Fibroblast of skin of right quadriceps (primary cell): ENCODE results near the gene YWHAG.
A peak's percentile ranks its signal among the peaks of the same experiment; 100 is the strongest.
"Not testable (repeated sequence)": the region's sequence is repeated elsewhere in the genome, so short reads cannot be mapped to it uniquely, and the experiment has no call there.

Experiments
- DNase-seq: peaks from one replicate; pipeline ENCODE4 v3.0.0-alpha.2; 2013

YWHAG gene

GRCh38 chr7:76346778-76347177 lies 12.0 kb downstream of the YWHAG start:
- DNase-seq, result no peak

DNA sequence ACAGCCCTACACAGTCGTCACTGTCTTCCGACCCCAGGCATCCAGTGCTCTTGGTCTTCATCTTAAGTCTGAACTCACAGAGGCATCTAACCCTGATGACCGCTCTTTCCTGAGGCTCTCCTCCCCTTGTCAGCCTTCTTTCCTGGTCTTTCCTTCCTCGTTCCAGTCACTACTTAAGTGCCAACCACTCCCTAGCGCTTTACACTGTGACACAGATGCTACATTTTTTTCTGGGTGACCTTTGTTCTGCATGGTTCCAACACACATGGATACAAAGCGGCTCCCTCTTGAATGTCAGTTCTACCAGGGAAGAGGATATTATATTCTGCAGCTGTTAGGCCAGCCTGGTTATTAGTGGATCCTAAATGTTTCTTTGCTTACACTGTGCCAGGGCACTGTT lies 12.7 kb downstream of the YWHAG start:
- DNase-seq, result no peak

GRCh38 chr7:76343931-76344321 lies 14.9 kb downstream of the YWHAG start:
- no peak for DNase-seq

GRCh38 chr7:76343294-76343930 lies 15.4 kb downstream of the YWHAG start:
- DNase-seq, result no peak

GRCh38 chr7:76342222-76342621 lies 16.6 kb downstream of the YWHAG start:
- no peak for DNase-seq

GRCh38 chr7:76340617-76341131 lies 18.1 kb downstream of the YWHAG start:
- peak; percentile 61 for DNase-seq

GRCh38 chr7:76338298-76339084 lies 20.3 kb downstream of the YWHAG start:
- peak; percentile 27 for DNase-seq

DNA sequence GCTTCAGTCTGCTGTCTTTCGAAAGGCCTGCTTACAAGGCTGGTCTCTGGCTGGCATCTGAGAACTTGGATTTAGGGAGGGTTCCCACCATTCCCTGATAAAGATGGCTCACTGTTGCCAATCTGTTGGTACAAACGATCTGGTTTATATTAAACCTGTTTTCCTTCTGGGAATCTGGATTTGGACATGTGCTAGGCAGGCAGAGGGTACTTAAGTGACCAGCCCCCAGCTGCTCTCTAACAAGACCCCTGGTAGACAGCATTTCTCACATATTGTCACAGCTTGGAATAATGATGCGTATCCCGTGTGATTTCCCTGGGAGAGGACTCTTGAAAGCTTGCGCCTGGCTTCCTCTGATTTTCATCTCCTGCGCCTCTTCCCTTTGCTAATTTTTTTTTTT lies 21.6 kb downstream of the YWHAG start:
- no peak for DNase-seq

GRCh38 chr7:76336094-76336493 lies 22.7 kb downstream of the YWHAG start:
- DNase-seq, result no peak

- DNase-seq, result not testable (repeated sequence)
Measured at GRCh38 chr7:76335417-76335816, 23.4 kb downstream of the YWHAG start.

- no peak for DNase-seq
Measured at GRCh38 chr7:76334320-76334967, 24.3 kb downstream of the YWHAG start.

GRCh38 chr7:76333511-76334101 lies 25.2 kb downstream of the YWHAG start:
- DNase-seq, result no peak

DNA sequence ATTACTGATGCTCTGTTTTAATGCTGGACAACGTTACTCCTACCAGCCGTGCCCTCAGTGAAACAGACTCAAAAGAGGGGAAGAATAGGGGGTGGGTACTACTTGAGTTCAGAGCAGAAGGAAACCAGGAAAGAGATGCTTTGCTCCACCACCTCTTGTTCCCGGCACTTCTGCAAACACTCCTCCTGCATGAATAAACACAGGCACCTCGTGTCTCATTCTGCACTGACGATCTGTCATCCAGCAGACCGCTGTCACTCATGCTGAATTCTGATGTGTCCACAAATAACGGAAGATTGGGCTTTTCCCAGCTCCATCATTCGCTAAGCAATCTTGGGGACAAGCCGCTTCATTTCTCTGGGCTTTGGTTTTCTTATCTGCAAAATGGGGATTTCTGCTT lies 26.7 kb downstream of the YWHAG start:
- no peak for DNase-seq

GRCh38 chr7:76330673-76331072 lies 28.1 kb downstream of the YWHAG start:
- DNase-seq, result no peak

GRCh38 chr7:76330261-76330660 lies 28.5 kb downstream of the YWHAG start:
- DNase-seq, result no peak

DNA sequence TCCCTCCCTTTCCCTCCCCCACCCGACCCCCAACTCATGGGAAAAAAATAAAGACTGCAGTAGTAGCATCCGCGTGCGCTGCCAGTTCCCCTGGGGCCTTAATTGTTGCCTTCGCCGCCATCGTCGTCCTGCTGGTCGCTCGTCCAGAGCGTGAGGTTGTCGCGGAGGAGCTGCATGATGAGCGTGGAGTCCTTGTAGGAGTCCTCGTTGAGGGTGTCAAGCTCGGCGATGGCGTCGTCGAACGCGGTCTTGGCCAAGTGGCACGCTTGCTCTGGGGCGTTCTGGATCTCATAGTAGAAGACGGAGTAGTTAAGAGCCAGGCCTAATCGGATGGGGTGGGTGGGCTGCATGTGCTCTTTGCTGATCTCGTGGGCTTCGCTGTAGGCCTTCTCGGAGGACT lies 29.3 kb downstream of the YWHAG start:
- no peak for DNase-seq

- no peak for DNase-seq
Measured at GRCh38 chr7:76328389-76328788, 30.4 kb downstream of the YWHAG start.

DNA sequence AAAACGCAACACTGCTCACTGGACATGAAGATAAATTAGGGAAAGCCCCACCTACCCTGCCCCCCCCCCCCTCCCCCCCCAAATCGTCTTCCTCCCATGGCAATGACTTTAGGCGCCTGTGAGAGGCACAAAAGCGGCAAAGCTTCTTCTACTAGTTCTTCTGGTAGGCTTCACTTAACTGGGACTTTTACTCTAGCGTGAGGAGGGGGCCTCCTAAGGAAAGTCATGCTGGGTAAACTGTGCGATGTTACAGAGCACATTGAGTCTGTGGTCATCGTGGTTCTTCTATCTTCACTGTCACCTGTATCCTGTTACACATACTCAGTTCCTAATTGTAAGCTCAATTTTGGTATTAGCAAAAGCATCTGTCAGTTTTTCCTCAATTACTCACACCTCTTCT lies 31.2 kb downstream of the YWHAG start:
- no peak for DNase-seq

- no peak for DNase-seq
Measured at GRCh38 chr7:76326646-76327233, 32.1 kb downstream of the YWHAG start.

DNA sequence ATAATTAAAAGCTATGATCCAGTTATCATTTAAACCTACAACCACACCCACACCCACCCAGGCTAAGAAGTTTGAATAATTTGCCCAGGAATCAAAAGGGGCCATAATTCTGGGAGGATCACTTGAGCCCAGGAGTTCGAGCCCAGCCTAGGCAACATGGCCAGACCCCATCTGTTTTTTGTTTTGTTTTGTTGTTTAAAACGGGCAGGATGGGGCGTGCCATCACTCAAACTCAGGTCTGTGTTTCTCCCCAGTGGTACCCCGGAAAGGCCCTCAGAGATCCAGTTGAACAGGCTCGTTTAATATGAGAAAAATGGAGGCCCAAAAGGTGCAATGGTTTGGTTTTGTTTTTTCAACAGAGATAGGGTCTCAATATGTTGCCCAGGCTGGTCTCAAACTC lies 33.0 kb downstream of the YWHAG start:
- DNase-seq, result no peak

DNA sequence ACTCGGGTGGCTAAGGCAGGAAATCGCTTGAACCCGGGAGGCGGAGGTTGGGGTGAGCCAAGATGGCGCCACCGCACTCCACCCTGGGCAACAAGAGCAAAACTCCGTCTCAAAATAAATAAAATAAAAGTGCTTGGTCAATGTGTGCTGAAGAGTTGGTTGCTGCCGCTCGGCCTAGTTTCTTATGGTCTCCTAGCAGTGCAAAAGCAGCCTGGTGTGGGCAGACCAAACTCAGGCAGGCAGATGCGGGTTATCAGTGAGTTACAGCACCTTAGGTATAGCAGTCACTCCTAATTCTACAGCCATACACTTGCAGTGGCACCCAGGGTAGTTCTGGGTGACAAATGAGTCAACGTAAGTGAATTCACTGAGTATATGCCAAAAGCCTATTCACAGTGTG lies 33.7 kb downstream of the YWHAG start:
- no peak for DNase-seq

DNA sequence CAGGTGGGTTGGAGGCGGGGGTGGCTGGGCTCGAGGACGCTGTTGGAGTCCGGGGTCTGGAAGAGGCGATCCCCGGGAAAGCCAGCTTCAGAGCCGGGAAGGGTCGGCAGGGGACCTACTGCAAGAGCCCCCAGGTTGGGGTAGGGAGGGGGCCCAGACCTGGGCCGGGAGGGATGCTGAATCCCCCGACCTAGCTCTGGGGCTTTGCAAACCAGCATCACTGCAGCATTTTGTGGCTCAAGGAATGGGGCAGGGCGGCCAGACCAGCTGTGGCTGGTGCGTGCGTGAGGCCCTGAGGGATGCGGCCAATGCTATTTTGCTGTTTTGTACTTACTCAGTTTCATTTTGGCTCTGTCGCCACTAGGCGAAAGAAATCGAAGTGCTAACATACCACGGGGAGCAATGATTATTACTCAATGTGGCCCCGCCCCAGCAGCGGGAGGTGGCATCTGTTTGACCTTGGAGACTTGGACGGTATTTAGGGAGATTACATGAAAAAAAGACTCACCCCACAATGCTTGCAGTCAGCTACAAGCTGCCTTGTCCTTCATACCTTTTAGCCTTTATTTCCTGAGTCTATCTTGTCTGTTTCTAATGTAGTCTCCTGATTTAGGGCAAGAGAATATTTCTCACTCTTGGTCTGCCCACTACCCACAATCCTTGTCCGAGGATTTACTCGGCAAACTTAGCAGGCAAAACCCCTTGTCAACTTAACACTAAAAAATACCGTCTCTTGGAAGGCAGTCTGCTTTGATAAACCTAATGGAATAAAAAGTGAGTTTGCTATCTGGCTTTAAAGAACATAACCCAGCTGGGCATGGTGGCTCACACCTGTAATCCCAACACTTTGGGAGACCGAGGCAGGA lies 40.1 kb downstream of the YWHAG start:
- DNase-seq, result peak; percentile 80
